ENCODE results near the gene SFXN5.

Gene SFXN5

GRCh38 chr2:72932805-72933204, 138.7 kb downstream of the SFXN5 start:
- no peaks in the 10 kb centered on the region for H3K4me1 ChIP-seq

GRCh38 chr2:72932045-72932740, 139.3 kb downstream of the SFXN5 start:
- Histone ChIP-seq H3K9me3 (no peaks in the 10 kb centered on the region), H3K4me1 (no peaks in the 10 kb centered on the region), H3K36me3 (no peaks in the 10 kb centered on the region), H3K27me3 (peaks cover 11% of the 10 kb centered on the region; the same call in 1 of the 2 replicates), H3K4me3 (ENCODE audit: low read depth, low read length) (no peak overlapping the region)
- no peak for TF ChIP-seq CTCF (IDR thresholded peaks at IDR 0.05; ENCODE audit: low read depth, low read length)
- DNase-seq = no peak

More at GRCh38 chr2:72932805-72933204, 138.7 kb downstream of the SFXN5 start:
- H3K27me3 ChIP-seq = 0 out of 2 replicates have a peak, but pooled peaks cover 5% of the 10 kb centered on the region
- TF ChIP-seq CTCF (IDR thresholded peaks at IDR 0.05; ENCODE audit: low read depth, low read length) = no peak
- no peak overlapping the region for H3K4me3 ChIP-seq (ENCODE audit: low read depth, low read length)
- no peaks in the 10 kb centered on the region for H3K36me3 ChIP-seq
- no peaks in the 10 kb centered on the region for H3K9me3 ChIP-seq
- no peak for DNase-seq

GRCh38 chr2:72931280-72931910, 140.1 kb downstream of the SFXN5 start:
- Histone ChIP-seq H3K27me3 (peaks cover 19% of the 10 kb centered on the region), H3K9me3 (no peaks in the 10 kb centered on the region), H3K36me3 (no peaks in the 10 kb centered on the region), H3K4me3 (ENCODE audit: low read depth, low read length) (no peak overlapping the region), H3K4me1 (no peaks in the 10 kb centered on the region)
- DNase-seq = no peak
- no peak for TF ChIP-seq CTCF (IDR thresholded peaks at IDR 0.05; ENCODE audit: low read depth, low read length)

- Histone ChIP-seq H3K4me1 (no peaks in the 10 kb centered on the region), H3K4me3 (ENCODE audit: low read depth, low read length) (no peak overlapping the region), H3K9me3 (no peaks in the 10 kb centered on the region), H3K36me3 (no peaks in the 10 kb centered on the region), H3K27me3 (peaks cover 43% of the 10 kb centered on the region)
- DNase-seq = no peak
- no peak for TF ChIP-seq CTCF (IDR thresholded peaks at IDR 0.05; ENCODE audit: low read depth, low read length)
Observed at GRCh38 chr2:72929010-72929409, 142.5 kb downstream of the SFXN5 start.

GRCh38 chr2:72927619-72928550, 143.6 kb downstream of the SFXN5 start:
- H3K4me3 ChIP-seq (ENCODE audit: low read depth, low read length) = no peak overlapping the region
- H3K4me1 ChIP-seq = no peaks in the 10 kb centered on the region
- no peaks in the 10 kb centered on the region for H3K9me3 ChIP-seq
- no peak for DNase-seq
- peaks cover 55% of the 10 kb centered on the region for H3K27me3 ChIP-seq
- TF ChIP-seq CTCF (IDR thresholded peaks at IDR 0.05; ENCODE audit: low read depth, low read length) = no peak
- H3K36me3 ChIP-seq = no peaks in the 10 kb centered on the region

Measured in BE2C (cell line).